ENCODE data around the gene ZFYVE9. TPM values are rescaled to one million over a fixed set of nuclear protein-coding genes. Genes with fewer than 3 reads are reported as not detected.

The ZFYVE9 gene
- total RNA-seq, 4 donors from 2014 or later: 29.5 to 60.4 (median 33.2) TPM

GRCh38 chr1:52210044-52210443 is 68.2 kb downstream of the ZFYVE9 start:
- no peaks in the 10 kb centered on the region for H3K36me3 ChIP-seq
- TF ChIP-seq POLR2AphosphoS5 (IDR thresholded peaks at IDR 0.05) (no peak), POLR2A (IDR thresholded peaks at IDR 0.05) (no peak), CTCF (IDR thresholded peaks at IDR 0.05) (no peak), EP300 (IDR thresholded peaks at IDR 0.05) (no peak)
- no peak for DNase-seq (ENCODE audit: low spot score in 2 of 2)
- H3K27me3 ChIP-seq: no peaks in the 10 kb centered on the region
- no peaks in the 10 kb centered on the region for H3K4me1 ChIP-seq
- WGBS: 81% methylated on average over 3 of the region's 3 CpGs
- no peak overlapping the region for H3K4me3 ChIP-seq
- H3K9me3 ChIP-seq: no peaks in the 10 kb centered on the region
- H3K27ac ChIP-seq: no peak overlapping the region

- 96% methylated on average over 5 of the region's 5 CpGs for WGBS
- Histone ChIP-seq H3K9me3 (peaks cover 13% of the 10 kb centered on the region), H3K27ac (no peak overlapping the region), H3K4me1 (no peaks in the 10 kb centered on the region), H3K27me3 (no peaks in the 10 kb centered on the region), H3K4me3 (no peak overlapping the region), H3K36me3 (peaks cover 16% of the 10 kb centered on the region)
- no peak for TF ChIP-seq EP300 (IDR thresholded peaks at IDR 0.05)
- no peak for TF ChIP-seq POLR2AphosphoS5 (IDR thresholded peaks at IDR 0.05)
- TF ChIP-seq CTCF (IDR thresholded peaks at IDR 0.05): no peak
- TF ChIP-seq POLR2A (IDR thresholded peaks at IDR 0.05): no peak
- DNase-seq (ENCODE audit: low spot score in 2 of 2): no peak
Observed at GRCh38 chr1:52216907-52217458, 75.1 kb downstream of the ZFYVE9 start.

GRCh38 chr1:52225174-52225573 is 83.3 kb downstream of the ZFYVE9 start:
- no peak overlapping the region for H3K4me3 ChIP-seq
- H3K27ac ChIP-seq: no peak overlapping the region
- TF ChIP-seq CTCF (IDR thresholded peaks at IDR 0.05) (no peak), POLR2A (IDR thresholded peaks at IDR 0.05) (no peak), POLR2AphosphoS5 (IDR thresholded peaks at IDR 0.05) (no peak), EP300 (IDR thresholded peaks at IDR 0.05) (no peak)
- H3K4me1 ChIP-seq: no peaks in the 10 kb centered on the region
- H3K27me3 ChIP-seq: no peaks in the 10 kb centered on the region
- WGBS: 97% methylated on average over 10 of the region's 10 CpGs
- H3K36me3 ChIP-seq: no peaks in the 10 kb centered on the region
- DNase-seq (ENCODE audit: low spot score in 2 of 2): no peak
- H3K9me3 ChIP-seq: peaks cover 4% of the 10 kb centered on the region

DNA sequence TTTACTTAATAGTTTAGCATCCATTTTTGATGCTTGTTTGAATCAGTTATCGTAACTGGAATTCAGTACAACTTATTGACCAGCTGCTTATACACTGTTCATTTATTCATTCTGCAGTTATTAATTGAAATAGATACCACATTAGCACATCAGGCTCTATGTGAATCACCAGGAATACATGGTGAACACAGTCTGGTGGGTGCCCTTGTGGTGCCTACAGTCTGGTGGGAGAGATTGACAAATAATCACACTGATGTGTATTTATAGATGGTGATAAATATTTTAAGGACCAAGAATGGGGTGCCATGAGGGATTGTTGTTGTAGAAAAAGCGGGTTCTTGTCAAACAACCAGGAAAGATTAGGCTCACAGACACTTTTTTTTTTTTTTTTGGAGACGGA is 87.6 kb downstream of the ZFYVE9 start:
- no peaks in the 10 kb centered on the region for H3K9me3 ChIP-seq
- DNase-seq (ENCODE audit: low spot score in 2 of 2): no peak
- H3K27me3 ChIP-seq: no peaks in the 10 kb centered on the region
- no peak overlapping the region for H3K27ac ChIP-seq
- WGBS: 93% methylated on average over 3 of the region's 3 CpGs
- H3K4me3 ChIP-seq: no peak overlapping the region
- no peak for TF ChIP-seq EP300 (IDR thresholded peaks at IDR 0.05)
- TF ChIP-seq POLR2A (IDR thresholded peaks at IDR 0.05): no peak
- no peak for TF ChIP-seq CTCF (IDR thresholded peaks at IDR 0.05)
- no peak for TF ChIP-seq POLR2AphosphoS5 (IDR thresholded peaks at IDR 0.05)
- H3K4me1 ChIP-seq: no peaks in the 10 kb centered on the region
- peaks cover 4% of the 10 kb centered on the region for H3K36me3 ChIP-seq

GRCh38 chr1:52233463-52233862 is 91.6 kb downstream of the ZFYVE9 start:
- 92% methylated on average over 1 of the region's 1 CpG for WGBS
- no peak overlapping the region for H3K27ac ChIP-seq
- no peak for TF ChIP-seq EP300 (IDR thresholded peaks at IDR 0.05)
- no peak for TF ChIP-seq POLR2A (IDR thresholded peaks at IDR 0.05)
- no peak for TF ChIP-seq CTCF (IDR thresholded peaks at IDR 0.05)
- TF ChIP-seq POLR2AphosphoS5 (IDR thresholded peaks at IDR 0.05): no peak

More at GRCh38 chr1:52233463-52233862, 91.6 kb downstream of the ZFYVE9 start:
- Histone ChIP-seq H3K27me3 (no peaks in the 10 kb centered on the region), H3K4me1 (no peaks in the 10 kb centered on the region), H3K4me3 (no peak overlapping the region), H3K9me3 (no peaks in the 10 kb centered on the region), H3K36me3 (peaks cover 4% of the 10 kb centered on the region)
- no peak for DNase-seq (ENCODE audit: low spot score in 2 of 2)

Measured in suprapubic skin (tissue), 4 donors.